HG03558 (cell line): Measurements from ENCODE around the gene BABAM1.

Source experiments
- ATAC-seq: cut with Tn5 transposase; IDR thresholded peaks from one replicate; pipeline ENCODE4 v1.9.1; 2021; ENCODE audit warnings: moderate number of reproducible peaks; ENCODE audit not compliant: unreplicated experiment; ENCODE audit errors: extremely low read depth

Gene BABAM1

DNA sequence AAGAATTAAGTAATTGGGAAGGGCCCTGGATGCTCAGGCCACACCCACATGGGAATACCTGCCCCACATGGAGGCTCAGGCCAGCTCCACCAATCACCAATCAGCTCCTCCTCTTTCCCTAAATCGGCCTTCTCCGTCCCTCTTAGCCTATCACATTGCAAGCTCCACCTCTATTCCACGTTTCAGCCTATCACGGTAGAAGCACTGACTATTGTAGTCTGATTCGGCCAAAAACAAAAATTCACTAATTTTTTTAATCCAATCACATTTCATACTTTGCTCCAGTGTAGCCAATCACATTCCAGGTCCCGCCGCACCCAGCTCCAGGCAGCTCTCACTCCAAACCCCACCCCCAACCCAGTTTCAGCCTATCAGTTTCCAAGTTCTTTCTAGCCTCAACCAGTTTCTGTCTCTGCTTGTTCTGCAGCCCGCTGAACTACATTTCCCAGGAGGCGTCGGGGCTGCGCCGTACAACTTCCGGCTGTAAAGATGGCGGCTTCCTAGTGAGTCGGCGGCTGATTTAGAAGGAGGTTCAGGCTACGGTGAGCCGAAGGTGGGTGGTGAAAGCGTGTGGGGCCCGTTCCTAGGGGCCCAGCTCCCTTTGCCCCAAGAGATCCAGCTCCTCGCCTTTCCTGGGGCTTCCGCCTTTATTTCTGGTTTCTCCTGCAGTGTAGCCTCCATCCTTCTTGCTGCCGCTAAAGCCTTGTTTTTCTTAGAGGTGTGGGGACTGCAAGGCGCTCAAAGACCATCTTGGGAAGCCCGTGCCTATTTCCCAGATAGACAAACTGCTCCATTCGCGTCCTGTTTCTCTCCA is at the start of gene BABAM1:
Gene BABAM1, plus strand, starts transcription at position 469 of the 814 bp plus-strand sequence. CDS start 1,364 bp downstream, outside the sequence.
- peak; percentile 83 for ATAC-seq

DNA sequence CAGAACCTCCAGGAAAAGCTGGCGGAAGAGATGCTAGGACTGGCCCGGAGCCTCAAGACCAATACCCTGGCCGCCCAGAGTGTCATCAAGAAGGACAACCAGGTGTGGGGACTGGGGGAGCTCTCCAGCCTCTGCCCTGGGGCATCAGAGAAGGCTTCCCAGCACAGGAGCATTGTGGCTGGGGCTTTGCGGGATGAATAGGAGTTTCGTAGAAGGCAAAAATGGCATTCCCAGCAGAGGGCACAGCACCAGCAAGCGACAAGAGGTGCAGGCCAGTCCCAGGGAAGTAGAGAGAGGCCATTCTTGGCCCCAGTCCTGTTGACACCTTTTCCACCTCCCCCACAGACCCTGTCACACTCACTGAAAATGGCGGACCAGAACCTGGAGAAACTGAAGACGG is 48.0 kb upstream of the BABAM1 start:
- ATAC-seq, result no peak

DNA sequence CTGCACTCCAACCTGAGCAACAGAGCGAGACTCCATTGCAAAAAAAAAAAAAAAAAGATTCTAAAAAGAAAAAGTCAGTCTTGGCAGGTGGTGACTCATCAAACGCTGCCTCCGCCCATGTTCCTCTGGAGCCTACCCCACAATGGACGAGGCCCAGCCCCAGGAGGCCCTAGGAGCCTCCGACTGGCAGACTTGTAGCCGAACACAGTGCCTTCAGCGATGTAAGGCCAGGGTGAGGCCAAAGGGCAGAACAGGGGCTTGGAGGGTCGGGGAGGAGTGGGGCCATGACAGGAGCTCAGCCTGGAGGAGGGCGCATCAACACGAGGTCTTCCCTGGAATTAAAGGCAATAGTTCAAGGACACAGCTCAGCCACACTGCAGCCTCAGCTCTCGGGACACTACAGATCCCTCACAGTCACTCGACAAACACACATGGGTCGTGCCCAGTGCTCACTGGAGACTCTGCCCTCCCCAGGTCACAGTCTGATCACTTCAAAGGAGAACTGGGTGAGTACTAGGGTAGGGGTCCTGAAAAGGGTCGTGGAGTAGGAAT is 47.0 kb upstream of the BABAM1 start:
- no peak for ATAC-seq

DNA sequence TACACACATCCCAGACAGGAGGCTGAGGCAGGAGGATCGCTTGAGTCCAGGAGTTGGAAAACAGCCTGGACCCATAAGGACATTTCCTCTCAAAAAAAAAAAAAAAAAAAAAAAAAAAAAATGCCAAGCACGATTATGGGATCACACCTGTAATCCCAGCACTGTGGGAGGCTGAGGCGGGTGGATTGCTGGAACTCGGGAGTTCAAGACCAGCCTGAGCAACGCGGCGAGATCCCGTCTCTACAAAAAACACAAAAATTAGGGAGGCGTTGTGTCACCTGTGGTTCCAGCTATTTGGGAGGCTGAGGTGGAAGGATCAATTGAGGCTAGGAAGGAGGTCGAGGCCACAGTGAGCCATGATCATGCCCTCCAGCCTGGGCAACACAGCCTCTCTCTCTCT is 42.2 kb upstream of the BABAM1 start:
- ATAC-seq, result no peak

DNA sequence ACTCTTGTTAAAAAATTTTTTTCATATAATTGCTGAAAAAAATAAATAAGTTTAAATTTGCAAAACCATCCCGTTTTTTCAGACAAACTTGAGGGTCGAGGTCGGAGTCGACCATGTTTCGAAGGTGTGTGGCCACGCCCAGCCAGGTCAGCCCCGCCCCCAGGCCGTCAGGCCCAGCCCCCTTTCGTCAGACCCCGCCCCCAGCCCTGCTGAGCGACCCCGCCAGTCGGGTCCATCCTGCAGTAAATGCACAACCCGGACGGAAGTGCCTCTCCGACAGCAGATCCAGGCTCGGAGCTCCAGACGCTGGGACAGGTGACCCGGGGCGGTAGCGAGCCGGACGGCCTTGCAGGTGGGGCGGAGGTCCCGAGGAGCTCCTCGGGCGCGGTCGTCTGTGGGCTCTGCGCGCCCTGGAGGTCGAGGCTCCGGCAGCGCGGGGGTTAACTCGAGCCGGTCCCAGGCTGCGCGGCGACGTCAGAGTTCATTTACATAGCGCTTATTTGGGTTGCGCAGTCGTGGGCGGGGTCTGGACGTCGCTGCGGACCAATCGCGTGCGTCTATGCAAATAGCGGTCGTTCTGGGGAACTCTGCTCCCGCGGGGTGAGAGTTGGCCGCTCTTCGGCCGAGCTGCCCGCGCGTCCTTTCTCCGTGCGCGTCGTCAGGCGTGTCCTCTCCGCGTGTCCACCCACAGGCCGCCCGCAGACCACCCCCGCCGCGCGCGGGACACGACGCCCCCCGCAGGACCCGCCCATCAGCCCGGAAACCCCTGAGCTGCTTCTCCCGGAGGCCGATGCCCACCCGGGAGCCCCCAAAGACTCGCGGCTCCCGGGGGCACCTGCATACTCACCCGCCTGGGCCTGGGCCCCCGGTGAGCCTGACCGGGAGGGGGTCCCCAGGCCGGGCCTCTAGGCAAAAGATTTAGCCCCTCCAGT is 41.0 kb upstream of the BABAM1 start, which contains the start of gene OCEL1:
Gene OCEL1, plus strand, starts transcription at position 225 of the 932 bp plus-strand sequence. Its CDS starts 22 bp downstream, at position 247.
- peak; percentile 79 for ATAC-seq

DNA sequence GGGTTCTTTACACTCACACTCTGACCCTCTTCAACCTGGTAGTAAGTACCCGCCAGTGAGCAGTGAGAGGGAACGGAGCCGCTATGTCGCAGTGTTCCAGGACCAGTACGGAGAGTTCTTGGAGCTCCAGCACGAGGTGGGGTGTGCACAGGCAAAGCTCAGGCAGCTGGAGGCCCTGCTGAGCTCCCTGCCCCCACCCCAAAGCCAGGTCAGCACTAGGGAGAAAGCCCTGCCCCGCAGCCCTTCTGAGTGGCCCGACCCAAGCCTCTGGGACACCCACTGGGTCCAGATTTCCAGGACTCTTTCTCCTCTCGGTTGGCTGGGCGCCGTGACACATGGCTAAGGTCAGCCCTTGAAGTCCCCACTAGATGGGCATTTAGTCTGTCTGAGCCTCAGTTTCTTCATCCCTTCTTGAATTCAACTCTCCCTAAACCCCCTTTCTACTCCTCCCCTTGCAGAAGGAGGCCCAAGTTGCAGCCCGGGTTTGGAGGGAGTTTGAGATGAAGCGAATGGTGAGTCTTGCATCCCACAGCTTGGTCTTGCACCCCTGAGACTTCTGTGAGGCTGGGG is 39.4 kb upstream of the BABAM1 start:
- ATAC-seq, result no peak

DNA sequence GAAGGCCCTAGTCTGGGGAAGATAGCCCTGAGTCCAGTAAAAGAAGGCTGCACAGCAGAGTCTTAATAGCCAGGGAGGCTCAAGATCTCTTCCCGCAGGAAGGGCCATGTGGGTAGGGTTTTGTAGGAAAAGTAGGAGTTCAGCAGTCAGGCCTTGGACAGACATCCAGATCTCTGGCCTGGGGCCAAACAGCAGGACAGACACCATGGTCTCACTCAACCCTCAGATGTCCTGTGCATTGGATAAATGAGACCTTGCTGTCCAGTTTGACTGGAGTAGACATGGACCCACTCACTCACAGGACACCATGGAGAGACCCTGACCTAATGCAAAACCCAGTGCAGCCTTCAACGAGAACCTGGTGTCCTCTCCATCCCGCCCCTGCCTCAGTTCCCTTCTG is 37.4 kb upstream of the BABAM1 start:
- ATAC-seq, result no peak

DNA sequence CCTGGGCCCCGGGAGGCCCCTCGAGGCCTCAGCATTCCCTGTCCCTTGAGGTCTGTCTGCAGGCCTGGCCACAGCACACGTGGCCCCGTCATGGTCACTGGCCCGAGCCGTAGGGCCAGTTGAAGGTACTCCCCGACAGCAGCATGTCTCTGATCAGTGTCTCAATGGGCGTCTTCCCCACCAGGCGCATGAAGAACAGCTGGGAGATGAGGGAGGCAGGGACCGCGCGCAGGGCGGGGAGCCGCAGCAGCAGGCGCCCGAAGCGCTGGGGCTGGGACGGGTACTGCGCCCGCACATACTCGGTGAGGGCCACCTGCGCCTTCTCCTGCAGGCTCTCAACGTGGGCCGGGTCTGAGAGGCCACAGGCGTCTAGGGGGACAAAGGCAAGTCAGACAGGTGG is 35.0 kb upstream of the BABAM1 start:
- ATAC-seq, result no peak

DNA sequence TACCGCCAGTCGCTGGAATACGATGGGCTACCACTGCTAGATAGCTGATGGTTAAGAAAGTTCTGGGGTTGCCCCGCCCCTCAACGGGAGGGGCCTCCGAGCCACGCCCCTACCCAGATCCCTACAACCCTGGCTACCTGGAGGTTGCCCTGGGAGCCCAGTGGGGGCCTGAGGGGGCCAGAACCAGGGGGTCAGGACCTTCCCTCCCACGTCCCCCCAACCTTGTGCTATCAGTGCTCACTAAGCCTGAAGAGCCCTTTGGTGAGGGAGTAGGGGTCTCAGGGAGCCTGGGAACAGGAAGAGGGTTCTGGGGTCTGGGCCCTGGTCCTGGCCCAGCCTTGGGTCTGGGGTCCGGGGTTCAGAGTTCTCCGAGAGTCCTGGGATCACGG is 32.3 kb upstream of the BABAM1 start:
- ATAC-seq, result no peak

DNA sequence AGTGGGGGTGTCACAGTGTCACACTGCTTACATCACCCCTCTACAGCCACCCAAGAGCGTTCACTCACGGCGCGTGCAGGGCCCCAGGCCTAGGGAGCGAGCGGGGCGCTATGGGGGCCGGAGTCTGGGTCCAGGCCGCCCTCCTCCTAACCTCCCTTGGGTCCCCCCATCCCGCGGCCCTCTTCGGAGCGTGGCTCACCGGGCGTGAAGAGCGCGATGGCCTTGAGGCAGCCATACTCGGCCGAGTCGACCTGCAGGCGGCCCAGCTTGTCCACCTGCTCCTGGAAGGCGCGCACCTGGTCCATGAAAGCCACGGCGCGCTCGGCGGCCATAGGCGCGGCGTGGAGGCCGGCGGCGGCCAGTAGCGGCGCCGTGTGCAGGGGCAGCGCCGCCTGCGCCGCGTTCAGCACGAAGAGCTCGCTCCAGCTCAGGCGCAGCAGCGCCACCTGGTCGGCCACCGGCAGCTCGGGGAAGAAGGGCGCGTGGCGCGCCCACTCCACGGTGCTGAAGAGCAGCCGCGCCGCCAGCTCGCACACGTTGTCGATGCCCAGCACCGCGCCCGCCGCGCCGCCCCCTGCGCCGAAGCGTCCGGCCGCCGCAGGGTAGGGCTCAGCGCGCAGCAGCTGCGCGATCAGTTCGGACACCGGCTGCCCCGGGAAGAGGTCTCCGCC is 31.8 kb upstream of the BABAM1 start:
- no peak for ATAC-seq

DNA sequence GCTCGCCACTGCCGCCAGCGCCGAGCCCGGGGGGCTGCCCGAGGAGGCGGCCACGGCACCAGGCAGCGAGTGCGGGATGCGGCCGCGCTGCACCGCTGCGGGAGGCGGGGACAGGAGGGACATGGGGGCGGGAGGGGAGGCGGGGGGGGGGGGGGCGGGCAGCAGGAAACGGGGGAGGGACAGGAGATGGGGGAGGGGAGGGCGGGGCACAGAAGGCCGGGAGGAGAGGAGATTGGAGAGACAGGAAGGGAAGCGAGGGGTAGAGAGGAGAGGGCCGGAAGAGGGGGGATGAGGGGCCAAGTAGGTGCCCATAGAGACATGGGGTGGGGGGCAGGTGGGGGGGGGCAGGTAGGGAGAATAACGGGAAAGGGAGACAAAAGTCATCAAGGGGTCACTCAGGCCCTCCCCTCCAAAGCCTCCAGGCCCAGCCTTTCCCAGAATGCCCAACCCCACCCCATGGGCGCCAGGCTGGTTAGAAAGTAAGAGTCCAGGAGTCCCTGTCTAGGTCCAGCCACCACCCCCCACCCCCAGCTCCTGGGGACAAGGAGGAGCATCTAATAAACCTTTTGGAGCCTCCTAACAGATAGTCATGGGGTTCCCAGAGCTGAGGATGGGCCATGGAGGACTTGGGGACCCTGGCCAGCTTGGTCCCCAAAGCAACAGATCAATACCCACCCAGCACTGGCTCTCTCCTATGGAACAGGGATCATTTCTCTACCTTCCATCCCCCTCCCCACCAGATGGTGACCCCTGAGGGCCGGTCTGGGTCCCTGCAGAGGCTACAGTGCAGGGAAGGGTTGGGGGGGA is 31.1 kb upstream of the BABAM1 start:
- no peak for ATAC-seq

DNA sequence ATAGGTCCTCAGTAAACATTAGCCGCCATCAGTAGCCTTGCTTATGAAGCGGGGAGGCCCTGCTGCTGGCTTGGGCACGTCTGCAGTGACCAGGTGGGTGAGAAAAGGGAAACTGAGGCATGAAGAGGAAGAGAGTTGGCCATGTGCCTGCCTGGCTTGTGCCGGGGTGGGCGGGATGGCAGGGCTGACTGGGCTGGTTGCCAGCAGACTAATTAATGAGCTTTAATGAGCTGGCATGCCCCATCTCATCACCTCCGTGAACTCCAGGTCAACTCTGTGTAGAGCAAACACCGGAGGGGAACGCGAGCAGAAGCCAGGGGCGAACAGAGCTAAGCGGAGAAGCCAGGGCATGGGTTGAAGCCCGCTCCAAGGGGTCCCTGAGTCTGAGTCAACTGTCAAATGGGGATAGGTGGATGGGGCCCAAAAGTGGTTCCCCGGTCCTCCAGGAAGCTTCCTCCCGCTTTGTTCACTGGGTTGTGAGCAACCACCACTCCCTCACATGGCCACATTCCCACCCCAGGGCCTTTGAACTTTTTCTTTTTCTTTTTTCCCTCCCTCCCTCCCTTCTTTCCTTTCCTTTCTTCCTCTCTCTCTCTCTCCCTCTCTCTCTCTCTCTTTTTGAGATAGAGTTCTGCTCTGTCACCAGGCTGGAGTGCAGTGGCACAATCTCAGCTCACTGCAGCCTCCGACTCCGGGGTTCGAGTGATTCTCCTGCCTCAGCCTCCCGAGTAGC is 30.3 kb upstream of the BABAM1 start:
- ATAC-seq, result no peak

DNA sequence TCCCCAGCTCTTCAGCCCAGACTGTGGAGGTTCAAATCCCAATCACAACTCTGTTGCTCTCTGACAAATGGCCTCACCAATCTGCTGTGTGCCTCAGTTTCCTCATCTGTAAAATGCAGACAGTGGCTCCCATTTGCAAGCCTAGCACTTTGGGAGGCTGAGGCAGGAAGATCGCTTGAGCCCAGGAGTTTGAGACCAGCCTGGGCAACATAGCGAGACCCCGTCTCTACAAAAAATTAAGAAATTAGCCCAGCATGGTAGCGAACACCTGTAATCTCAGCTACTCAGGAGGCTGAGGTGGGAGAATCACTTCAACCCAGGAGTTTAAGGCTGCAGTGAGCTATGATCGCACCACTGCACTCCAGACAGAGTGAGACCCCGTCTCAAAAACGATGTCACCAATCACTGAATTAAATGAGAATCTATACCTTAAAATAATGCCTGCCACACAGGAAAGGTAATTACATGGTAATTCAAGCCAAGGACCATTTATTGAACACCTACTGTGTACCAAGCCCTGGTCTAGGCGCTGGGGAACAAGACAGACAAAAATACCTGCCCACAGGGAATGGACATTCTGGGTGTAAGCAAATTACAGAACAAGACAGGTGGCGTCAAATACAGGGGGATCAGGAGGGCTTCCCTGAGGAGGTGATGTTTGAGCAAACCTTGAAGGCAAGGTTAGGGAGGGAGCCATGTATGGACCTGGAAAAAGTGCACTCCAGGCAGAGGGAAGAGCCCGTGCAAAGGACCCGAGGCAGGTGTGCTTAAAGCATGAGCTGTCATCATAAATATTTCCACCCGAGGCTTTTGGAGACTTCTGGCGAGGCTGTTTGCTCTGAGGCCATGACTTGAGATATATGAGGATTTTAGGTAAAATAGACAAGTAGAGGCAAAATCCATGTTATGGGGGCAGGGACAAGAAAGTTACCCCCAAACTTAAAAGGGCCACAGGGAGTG is 29.2 kb upstream of the BABAM1 start:
- ATAC-seq, result no peak

DNA sequence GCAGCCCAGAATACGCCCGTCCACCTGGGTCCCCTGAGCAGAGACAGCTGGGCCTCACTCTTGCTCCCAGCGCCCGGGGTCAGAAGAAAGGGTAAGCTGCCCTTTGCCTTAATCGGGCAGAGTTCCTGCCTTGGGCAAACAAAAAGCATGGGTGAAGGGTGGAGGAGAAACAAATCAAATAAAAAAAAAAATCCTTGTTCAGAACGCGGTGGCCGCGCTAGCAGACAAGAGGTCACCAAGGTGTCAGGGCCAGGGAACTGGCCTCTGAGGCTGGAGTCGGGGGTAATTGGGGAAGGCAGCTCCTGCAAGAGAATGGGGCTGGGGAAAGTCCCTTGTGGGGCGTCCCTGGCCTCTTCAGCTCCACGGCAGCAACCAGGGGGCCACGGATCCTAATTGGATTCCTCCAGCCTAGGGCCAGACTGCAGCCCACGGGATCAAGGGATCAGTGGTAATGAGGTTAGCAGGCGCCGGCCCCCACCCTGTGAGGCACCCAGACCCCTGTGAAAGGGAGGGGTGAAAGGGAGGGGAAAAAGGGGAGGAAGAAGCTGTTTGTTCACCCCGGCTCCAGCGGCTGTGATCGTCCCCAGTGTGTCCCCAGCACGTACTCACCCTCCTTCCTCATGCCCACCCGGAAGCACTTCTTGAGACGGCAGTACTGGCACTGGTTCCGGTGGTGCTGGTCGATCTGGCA is 27.0 kb upstream of the BABAM1 start:
- ATAC-seq, result no peak

DNA sequence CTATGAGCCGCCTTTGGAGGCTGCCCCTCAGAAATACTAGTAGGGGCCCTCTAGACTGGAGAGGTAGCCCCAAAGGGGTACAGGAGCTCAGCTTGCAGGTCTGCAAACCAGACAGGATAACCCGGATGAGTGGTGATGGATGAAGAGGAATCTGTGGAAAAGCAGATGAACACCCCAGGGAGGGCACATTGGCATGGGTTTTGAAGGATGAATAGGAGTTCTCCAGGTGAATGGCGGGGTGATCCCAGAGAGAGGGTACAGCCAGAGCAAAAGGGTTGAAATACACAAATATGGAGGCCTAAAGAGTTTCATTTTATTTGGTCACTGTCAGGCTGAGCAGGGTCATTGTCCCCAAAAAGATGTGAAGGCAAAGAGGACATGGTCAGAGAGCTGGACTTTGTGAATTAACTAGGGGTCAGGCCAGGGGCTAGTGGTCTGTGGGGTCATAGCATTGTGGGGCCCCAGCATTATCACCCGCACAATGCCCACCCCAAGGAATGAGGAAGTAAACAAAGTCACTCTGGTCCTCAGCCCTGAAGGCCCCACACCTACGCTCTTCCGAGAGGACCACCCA is 26.3 kb upstream of the BABAM1 start:
- ATAC-seq, result no peak

DNA sequence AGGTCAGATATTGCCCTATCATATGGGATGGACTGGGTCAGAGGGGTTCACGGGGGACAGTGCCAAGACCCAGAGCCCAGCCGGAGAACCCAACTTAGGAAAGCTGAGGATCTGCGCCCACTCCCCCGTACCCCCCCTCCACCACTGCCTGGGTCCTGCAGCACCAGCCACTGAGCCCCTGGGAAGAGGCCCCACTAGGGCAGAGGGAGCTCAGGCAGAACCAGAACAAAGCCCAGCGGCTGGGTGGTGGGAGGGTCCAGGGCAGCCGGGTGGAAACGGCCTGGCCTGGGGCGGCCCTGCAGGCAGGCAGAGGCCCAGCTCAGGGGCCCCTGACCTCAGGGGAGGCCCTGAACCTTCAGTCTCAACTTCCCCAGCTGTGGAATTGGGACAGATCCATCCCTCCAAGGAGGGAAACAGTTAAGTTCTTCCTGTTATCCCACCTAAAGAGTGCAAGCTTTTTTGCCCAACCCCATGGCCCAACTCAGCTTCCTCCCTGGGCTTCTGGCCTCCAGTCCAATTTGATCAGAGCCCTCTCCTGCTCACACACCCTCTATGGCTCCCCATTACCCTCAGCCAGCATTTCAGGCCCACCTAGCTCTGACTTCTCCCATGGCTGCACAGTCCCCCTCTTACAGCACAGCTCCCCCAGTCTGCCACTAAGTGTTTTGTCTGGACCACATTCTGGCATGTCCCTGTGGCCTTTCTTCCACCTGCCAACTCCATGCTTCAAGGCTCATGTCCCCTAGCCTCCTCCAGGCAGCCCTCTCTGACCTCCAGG is 24.6 kb upstream of the BABAM1 start:
- ATAC-seq, result no peak
